Measurements from ENCODE around the gene CD53. TPM values are rescaled to one million over a fixed set of nuclear protein-coding genes. Genes with fewer than 3 reads are reported as not detected.
"Not testable (repeated sequence)": the region's sequence is repeated elsewhere in the genome, so short reads cannot be mapped to it uniquely, and the experiment has no call there.

CD53 gene
- total and polyA plus RNA-seq, 9 of the 15 experiments (the other 6 are each of a cell fraction or from before 2014, with no cell fraction given) = 63.5 to 220 (median 131) TPM

GRCh38 chr1:110928904-110929303 is 56.0 kb downstream of the CD53 start (continued):
- TF ChIP-seq ZNF511 (CRISPR knock-in tag; IDR thresholded peaks at IDR 0.05) (no peak), ZNF133 (CRISPR knock-in tag; IDR thresholded peaks at IDR 0.05) (no peak)

- POLR2A ChIA-PET; BruUV-seq (replicated peaks); in situ Hi-C loops (cut with MboI); H3K36me3 ChIP-seq (ENCODE audit: control insufficient read depth, insufficient read depth, low read length); H3K79me2 ChIP-seq (ENCODE audit: control insufficient read depth, insufficient read depth, low read length); H2AFZ ChIP-seq (ENCODE audit: low read depth, low read length); H3K4me3 ChIP-seq; H3K9ac ChIP-seq (ENCODE audit: insufficient read depth in 1 of 2, low read depth in 2 of 2, low read length in 2 of 2); intact Hi-C loops (cut with micrococcal nuclease); H3K27ac ChIP-seq (ENCODE audit: extremely low read depth, low read depth, low read length); H3K9me1 ChIP-seq (ENCODE audit: control insufficient read depth, insufficient read depth, low read length); CTCF ChIA-PET (ENCODE audit: low intra/inter-chr PET ratio); FAIRE-seq; H3K27me3 ChIP-seq (ENCODE audit: control insufficient read depth in 2 of 2, insufficient read depth in 2 of 2, low read length in 2 of 2); H3K4me1 ChIP-seq (replicated peaks in 1 of 2; ENCODE audit: control insufficient read depth in 2 of 2, insufficient read depth in 2 of 2, low read length in 2 of 2); DNase-seq (ENCODE audit: extremely low read depth in 1 of 4, low spot score in 3 of 4); H3K4me2 ChIP-seq (ENCODE audit: insufficient read depth, low read length); H4K20me1 ChIP-seq (replicated peaks; ENCODE audit: control insufficient read depth, insufficient read depth, low read length); ATAC-seq; H3K9me3 ChIP-seq (replicated peaks; ENCODE audit: control insufficient read depth, insufficient read depth, low read depth, low read length): not testable (repeated sequence)
- peak; percentile 59 for TF ChIP-seq HDAC2 (IDR thresholded peaks at IDR 0.05)
- TF ChIP-seq KDM1A (IDR thresholded peaks at IDR 0.05) = peak; percentile 63 to 78
- peak; percentile 97 for TF ChIP-seq ZNF146 (CRISPR knock-in tag; IDR thresholded peaks at IDR 0.05; ENCODE audit: unreplicated experiment)
- peak; percentile 20 for TF ChIP-seq RBM25 (IDR thresholded peaks at IDR 0.05; ENCODE audit: low read depth, low read length, severe bottlenecking)
- peak; percentile 94 for TF ChIP-seq BCOR (IDR thresholded peaks at IDR 0.05)
- peak; percentile 81; the same call in 1 of the 2 replicates for TF ChIP-seq SMARCA5 (IDR thresholded peaks at IDR 0.05)
- 81% methylated on average over 3 of the region's 3 CpGs for WGBS (ENCODE audit: insufficient coverage, low coverage, missing lambda C conversion rate)
Measured at GRCh38 chr1:110931097-110931496, 58.1 kb downstream of the CD53 start.

All from K562 (cell line).